ENCODE data around the gene PXYLP1.

GRCh38 chr3:141201122-141201521, 30.5 kb upstream of the PXYLP1 start:
- TF ChIP-seq CTCF (IDR thresholded peaks at IDR 0.05 in 4 of 5, conservative IDR thresholded peaks at IDR 0.05 in 1 of 5) (no peak), POLR2A (IDR thresholded peaks at IDR 0.05) (no peak)
